NCI-H748 treated with DMSO at 0.1 percent for 48 hours (cell line): Measurements from ENCODE around the gene CNTN5.

Experiments
- DNase-seq: peaks from one replicate; lab custom pipeline; 2025; lab: John Stamatoyannopoulos, UW

The CNTN5 gene

DNA sequence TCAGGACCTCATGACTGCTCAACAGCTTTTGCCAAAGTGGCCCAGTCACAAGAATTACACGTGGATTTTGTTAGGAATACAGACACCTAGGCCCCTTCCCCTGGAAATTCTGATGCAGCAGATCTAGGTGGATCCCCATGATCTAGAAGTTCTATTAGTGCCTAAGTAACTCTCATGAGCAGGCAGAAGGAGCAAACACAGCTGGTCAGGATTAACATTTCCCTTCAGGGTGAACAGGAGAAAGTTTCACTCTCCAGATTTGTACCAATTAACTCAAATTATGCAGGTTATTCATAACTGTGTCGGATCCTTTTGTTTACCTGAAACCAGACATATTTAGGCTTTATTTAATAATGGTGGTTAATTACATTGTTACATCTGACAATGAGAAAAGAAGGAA lies 1072.9 kb downstream of the CNTN5 start:
- DNase-seq, result no peak

- DNase-seq, result no peak
These were observed 1073.5 kb downstream of the CNTN5 start for GRCh38 chr11:100094121-100094865.

DNA sequence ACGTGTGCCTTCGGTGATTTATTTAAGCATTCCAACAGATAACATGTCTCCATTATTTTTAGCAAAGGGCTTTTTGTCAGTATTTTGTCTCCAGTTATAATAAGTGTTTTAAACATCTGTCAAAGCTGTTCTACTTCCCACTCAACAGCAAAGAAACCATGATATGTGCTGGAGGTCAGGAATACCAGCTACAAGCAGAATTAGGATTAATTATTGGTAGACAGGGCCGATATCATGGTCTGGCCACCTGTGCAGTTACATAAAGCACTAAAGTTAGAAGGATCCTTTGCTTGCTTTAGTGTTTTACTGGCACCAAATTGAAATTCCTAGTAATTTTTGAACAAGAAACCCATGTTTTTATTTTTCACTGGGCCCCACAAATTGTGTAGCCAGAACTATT lies 1075.1 kb downstream of the CNTN5 start:
- DNase-seq, result no peak

DNA sequence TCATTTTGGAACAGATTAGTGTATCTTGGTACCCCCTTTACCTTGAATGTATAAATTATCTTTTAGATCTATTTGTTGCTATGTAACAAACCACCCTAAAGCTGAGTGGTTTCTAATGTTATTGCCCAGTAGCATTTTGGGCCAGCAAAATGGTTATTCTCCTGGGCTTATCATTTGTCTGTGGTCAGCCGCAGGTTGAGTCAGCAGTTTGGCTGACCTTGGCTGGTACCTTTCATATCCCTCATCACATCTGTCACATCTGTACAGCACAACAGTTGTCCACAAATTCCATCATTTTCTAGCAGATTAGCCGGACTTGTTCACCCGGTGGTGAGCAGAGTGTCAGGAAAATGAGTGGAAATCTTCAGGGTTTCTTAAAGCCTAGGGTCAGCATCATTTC lies 1077.8 kb downstream of the CNTN5 start:
- DNase-seq, result no peak

GRCh38 chr11:100105255-100105981 lies 1084.7 kb downstream of the CNTN5 start:
- DNase-seq, result no peak

DNA sequence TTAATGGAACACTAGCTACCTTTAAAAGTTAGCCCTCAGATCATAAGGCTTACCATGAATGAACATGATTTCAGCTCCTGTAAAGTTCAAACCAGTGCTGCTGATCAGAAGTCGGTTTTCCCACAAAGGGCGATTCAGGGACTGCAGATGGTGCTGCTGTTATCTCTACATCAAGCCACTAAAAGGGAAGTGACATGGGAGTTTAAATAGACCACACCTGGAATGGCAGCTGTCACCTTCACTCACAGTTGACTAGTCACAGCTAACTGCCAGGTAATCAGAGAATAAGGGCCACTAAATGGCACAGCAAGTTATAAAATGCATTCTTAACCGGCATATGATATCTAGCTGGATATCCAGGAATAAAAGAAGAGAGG lies 1085.2 kb downstream of the CNTN5 start:
- DNase-seq, result peak; percentile 24

GRCh38 chr11:100119176-100119575 lies 1098.4 kb downstream of the CNTN5 start:
- DNase-seq, result no peak

DNA sequence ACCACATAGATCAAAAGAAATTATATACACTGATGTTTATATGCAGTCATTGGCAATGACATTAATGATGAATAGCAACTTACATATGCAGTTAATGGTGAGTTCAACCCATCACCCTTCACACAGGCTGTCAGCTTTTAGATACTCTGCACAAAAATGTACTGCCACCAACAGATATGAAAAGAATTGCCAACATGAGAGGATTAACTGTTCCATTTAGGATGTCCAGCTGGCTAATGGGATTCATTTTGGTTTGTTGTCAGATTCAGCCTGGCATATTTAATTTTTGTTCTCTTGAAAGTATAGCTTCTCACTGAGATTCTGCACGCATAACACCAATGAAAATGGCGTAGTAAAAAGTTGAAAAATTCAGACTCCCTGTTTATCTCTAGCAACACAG lies 1112.4 kb downstream of the CNTN5 start:
- DNase-seq, result no peak

GRCh38 chr11:100141201-100141600 lies 1120.5 kb downstream of the CNTN5 start:
- DNase-seq, result no peak

- no peak for DNase-seq
These were observed 1131.2 kb downstream of the CNTN5 start for GRCh38 chr11:100151944-100152343.

GRCh38 chr11:100152766-100153165 lies 1132.0 kb downstream of the CNTN5 start:
- DNase-seq, result no peak

DNA sequence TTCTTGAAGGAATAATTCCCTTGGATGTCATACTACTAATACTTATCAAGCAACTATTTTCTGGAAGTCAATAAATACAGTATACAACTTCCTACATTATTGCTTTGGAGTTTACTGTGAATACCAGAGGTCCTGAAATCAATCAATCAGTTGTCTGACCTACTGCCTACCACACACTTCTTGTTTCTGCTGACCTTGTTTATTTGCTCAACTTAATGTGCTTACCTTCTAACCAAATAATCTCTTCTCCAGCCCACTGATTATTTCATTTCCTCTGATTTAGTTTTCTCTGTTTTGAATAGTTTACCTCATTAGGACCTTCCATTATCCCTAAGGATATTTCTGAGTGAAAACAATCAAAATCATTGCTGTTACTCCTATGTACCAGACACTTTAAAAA lies 1142.7 kb downstream of the CNTN5 start:
- no peak for DNase-seq

- no peak for DNase-seq
These were observed 1154.1 kb downstream of the CNTN5 start for GRCh38 chr11:100174881-100175280.

GRCh38 chr11:100176456-100176855 lies 1155.7 kb downstream of the CNTN5 start:
- DNase-seq, result no peak

- DNase-seq, result no peak
These were observed 1156.9 kb downstream of the CNTN5 start for GRCh38 chr11:100177651-100178050.

DNA sequence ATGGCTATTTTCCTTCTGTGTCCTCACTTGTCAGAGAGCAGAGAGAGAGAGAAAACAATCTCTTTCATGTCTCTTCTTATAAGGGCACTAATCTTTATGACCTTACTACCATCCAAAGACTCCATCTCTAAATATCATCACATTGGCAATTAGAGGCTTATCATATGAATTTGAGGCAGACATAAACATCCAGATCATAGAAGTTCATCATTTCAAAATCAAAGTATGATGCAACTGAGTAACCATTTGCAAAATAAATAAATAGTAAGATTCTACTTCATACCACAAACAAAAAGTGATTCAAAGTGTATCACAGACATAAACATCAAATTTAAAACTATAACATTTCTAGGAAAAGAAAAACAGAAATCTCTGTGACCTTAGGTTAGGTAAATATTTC lies 1161.6 kb downstream of the CNTN5 start:
- no peak for DNase-seq

GRCh38 chr11:100182927-100183326 lies 1162.2 kb downstream of the CNTN5 start:
- no peak for DNase-seq

GRCh38 chr11:100185588-100185987 lies 1164.8 kb downstream of the CNTN5 start:
- DNase-seq, result no peak

- DNase-seq, result no peak
These were observed 1167.5 kb downstream of the CNTN5 start for GRCh38 chr11:100188137-100188783.

- DNase-seq, result no peak
These were observed 1169.6 kb downstream of the CNTN5 start for GRCh38 chr11:100190395-100190794.

DNA sequence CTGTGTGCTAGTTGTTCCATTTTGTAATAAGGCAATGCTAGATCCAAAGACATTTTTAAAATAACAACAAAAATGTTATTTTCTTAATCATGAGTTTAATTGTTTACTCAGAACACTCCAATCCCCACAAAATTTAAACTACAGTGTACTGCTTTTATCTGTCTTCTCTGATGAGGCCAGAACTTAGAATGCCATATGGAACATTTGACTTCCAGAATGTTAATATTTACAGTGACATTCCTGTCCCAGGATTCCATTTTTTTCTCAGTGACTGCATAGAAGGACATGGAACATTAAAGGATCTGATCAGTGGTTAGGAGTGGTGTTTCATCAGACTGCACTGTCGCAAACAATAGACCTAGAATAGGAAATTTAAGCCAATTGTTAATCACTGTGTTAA lies 1171.4 kb downstream of the CNTN5 start:
- no peak for DNase-seq

DNA sequence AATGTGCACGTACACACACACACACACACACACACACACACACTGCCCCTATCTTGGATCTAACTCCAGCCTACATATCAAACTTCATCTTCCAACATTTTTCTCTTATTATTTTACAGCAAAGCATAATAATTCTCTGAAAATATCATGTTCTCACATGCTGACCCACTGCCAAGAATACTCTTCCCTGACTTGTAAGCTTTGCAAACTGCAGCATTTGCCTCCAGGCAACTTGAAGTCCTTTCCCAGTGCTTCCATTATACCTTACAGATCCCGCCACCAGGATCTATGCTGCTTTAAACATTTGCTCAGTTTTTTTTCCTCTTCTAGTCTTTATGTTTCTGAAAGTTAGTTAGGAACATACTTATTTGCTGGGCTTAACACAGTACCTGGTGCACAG lies 1183.0 kb downstream of the CNTN5 start:
- no peak for DNase-seq

DNA sequence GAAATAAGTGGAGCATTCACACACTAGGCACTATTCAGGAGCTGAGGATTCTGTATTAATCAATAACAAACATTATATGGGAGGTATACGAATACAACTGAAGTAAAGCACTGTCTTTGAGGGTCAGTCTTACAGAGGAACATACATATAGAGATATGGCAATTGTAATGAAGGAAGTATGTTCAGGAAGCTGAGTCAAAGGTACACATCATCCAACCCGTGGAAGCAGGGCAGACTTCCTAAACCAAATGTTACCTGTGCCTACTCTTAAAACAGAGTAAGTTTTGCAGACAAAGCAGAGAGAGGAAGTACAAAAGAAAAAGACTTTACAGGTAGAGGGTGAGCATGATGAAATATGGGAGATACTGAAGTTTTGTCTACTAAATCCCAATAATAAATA lies 1185.2 kb downstream of the CNTN5 start:
- no peak for DNase-seq
